ENCODE data around the gene MAT1A. TPM values are rescaled to one million over a fixed set of nuclear protein-coding genes. Genes with fewer than 3 reads are reported as not detected.

Gene MAT1A
- total RNA-seq, 1 experiment from 2014 or later, result not detected

- no peak for DNase-seq
- Histone ChIP-seq H3K9me3 (replicated peaks) (0 out of 2 replicates have a peak, but pooled peaks cover 4% of the 10 kb centered on the region), H3K4me1 (no peaks in the 10 kb centered on the region), H3K4me3 (no peak overlapping the region), H3K36me3 (no peaks in the 10 kb centered on the region), H3K27ac (no peak overlapping the region), H3K27me3 (no peaks in the 10 kb centered on the region)
Observed at GRCh38 chr10:80296942-80297341, 7.5 kb upstream of the MAT1A start.

DNA sequence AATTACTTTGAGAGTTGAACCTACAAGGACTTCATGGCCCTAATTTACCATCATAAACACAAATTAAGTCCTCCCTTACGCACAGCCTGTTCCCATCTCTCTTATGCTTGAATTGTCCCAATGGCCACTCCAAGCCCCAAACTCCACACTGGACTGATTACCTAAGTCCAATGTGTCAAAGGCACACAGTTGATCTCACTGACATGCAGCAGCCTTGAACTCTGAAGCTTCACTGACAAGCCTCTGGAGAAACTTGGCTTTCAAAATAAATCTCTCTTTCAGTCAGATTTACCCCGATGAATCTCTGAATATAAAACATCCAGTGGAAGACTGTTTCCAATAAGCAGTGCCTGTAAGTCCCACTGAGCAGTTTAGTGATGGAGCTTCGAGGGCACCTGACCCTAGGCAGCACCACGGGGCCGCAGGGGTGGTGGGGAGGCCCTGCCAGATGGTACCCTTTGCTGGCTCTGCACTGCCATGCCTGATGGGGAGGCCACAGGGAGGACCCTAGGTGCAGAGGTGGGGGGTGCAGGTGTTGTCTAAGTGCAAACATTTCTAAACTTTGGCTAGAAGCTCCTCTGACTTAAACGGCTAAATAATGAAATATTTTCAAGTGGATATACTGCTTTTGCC, 3.3 kb upstream of the MAT1A start:
- Histone ChIP-seq H3K4me1 (no peaks in the 10 kb centered on the region), H3K36me3 (no peaks in the 10 kb centered on the region), H3K4me3 (no peak overlapping the region), H3K27ac (no peak overlapping the region), H3K27me3 (no peaks in the 10 kb centered on the region; the same call in 1 of the 2 replicates), H3K9me3 (replicated peaks) (no peaks in the 10 kb centered on the region)
- DNase-seq, result no peak

- Histone ChIP-seq H3K27me3 (no peaks in the 10 kb centered on the region; the same call in 1 of the 2 replicates), H3K36me3 (no peaks in the 10 kb centered on the region), H3K27ac (no peak overlapping the region), H3K4me3 (no peak overlapping the region), H3K4me1 (no peaks in the 10 kb centered on the region), H3K9me3 (replicated peaks) (no peaks in the 10 kb centered on the region)
- DNase-seq, result no peak
Observed at GRCh38 chr10:80290474-80291220, 1.2 kb upstream of the MAT1A start.

GRCh38 chr10:80288849-80289248, 609 bp downstream of the MAT1A start:
- Histone ChIP-seq H3K27me3 (no peaks in the 10 kb centered on the region; the same call in 1 of the 2 replicates), H3K27ac (no peak overlapping the region), H3K36me3 (no peaks in the 10 kb centered on the region), H3K9me3 (replicated peaks) (no peaks in the 10 kb centered on the region), H3K4me3 (no peak overlapping the region), H3K4me1 (no peaks in the 10 kb centered on the region)
- DNase-seq, result no peak

DNA sequence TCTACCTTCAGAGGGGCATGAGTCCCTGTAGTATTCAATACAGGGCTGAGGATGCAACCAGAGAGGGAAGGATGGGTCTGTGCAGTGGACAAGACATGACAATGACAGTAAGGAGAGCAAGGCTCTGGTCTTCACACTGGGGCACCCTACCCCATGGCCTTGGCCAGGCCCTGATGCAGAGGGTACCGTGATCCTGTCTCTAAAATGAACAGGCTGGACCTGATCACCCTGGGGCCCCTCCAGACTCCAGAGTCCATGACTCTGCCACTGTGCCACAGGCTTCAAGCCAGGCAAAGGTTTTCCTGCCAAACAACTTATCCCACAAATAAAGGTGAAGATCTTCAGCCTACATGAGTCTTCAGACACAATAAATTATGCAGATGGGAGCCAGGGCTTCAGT, 4.9 kb downstream of the MAT1A start:
- Histone ChIP-seq H3K4me3 (no peak overlapping the region), H3K27me3 (no peaks in the 10 kb centered on the region), H3K27ac (no peak overlapping the region), H3K4me1 (no peaks in the 10 kb centered on the region), H3K36me3 (no peaks in the 10 kb centered on the region), H3K9me3 (replicated peaks) (no peaks in the 10 kb centered on the region)
- no peak for DNase-seq

DNA sequence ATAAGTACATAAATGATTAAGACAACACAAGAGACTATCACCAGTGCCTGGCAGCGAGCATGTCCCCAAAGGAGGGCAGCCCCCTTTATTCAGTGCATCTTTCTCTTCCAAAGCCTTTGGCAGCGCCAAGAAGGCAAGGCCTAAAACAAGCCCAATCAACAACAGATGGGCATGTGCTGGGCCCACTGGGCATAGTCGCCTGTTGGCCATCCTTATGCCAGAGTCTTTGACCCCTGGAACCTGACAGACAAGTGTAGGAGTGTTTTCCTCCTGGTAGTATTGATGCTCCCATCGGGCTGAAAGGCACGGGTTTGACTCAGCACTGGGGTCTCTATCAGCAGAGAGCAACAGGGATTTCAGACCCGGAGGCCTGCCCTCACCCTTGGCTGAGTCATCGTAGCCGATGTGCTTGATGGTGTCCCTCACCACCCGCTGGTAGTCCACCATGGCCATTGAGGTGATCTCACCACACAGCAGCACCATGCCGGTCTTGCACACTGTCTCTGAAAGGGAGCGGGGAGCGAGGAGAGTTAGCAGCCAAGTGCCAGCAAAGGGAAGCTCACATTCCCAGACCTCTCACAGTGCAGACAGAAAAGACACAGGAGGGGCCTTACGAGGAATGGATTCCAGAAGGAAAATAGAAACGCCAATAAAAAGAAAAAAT, 5.8 kb downstream of the MAT1A start:
- no peak for DNase-seq
- Histone ChIP-seq H3K27ac (no peak overlapping the region), H3K4me3 (no peak overlapping the region), H3K4me1 (no peaks in the 10 kb centered on the region), H3K27me3 (no peaks in the 10 kb centered on the region), H3K9me3 (replicated peaks) (no peaks in the 10 kb centered on the region), H3K36me3 (no peaks in the 10 kb centered on the region)

DNA sequence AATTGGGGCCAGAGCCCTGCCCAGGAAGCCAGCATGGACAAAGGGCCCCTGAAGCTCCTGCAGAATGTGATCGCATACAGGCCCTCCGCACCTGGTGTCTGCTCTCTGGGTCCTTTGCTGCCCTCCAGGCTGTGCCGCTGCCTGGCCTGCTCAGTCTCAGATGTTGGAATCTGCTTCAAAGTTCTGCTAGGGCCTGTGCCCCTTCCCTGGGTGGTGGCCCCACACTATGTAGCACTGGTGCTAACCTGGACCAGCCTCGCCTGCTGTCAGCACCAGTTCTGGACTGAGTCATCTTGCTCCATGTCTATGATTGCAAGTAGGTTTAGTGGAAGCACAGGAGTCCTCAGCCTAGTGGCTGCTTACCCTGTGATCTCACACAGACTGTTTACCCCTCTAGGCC, 6.3 kb downstream of the MAT1A start:
- Histone ChIP-seq H3K36me3 (no peaks in the 10 kb centered on the region), H3K9me3 (replicated peaks) (no peaks in the 10 kb centered on the region), H3K27me3 (no peaks in the 10 kb centered on the region), H3K4me3 (no peak overlapping the region), H3K4me1 (no peaks in the 10 kb centered on the region), H3K27ac (no peak overlapping the region)
- DNase-seq, result no peak

- Histone ChIP-seq H3K4me1 (no peaks in the 10 kb centered on the region), H3K27me3 (no peaks in the 10 kb centered on the region), H3K9me3 (replicated peaks) (no peaks in the 10 kb centered on the region), H3K36me3 (no peaks in the 10 kb centered on the region), H3K27ac (no peak overlapping the region), H3K4me3 (no peak overlapping the region)
- DNase-seq, result no peak
Observed at GRCh38 chr10:80281784-80282765, 7.4 kb downstream of the MAT1A start.

DNA sequence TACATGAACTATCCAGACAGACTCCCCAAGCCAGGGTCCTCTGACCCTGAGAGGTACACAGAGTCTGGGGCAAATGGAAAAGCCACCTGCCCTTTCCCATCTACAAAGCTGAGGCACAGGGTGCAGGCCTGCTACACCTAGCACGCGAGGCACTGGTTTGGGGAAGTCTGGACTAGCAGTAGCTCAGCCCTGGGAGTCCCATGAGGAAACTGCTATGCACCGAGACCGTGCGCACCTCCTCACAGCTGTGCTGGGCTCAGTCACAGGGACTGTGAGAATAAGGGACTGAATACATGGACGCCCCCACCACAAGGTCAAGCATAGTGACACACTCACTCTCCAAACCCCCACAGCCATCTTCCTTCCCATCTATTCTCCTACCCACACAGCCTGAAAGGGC, 8.2 kb downstream of the MAT1A start:
- Histone ChIP-seq H3K27ac (no peak overlapping the region), H3K36me3 (no peaks in the 10 kb centered on the region), H3K4me3 (no peak overlapping the region), H3K27me3 (no peaks in the 10 kb centered on the region), H3K9me3 (replicated peaks) (no peaks in the 10 kb centered on the region), H3K4me1 (no peaks in the 10 kb centered on the region)
- DNase-seq, result no peak

DNA sequence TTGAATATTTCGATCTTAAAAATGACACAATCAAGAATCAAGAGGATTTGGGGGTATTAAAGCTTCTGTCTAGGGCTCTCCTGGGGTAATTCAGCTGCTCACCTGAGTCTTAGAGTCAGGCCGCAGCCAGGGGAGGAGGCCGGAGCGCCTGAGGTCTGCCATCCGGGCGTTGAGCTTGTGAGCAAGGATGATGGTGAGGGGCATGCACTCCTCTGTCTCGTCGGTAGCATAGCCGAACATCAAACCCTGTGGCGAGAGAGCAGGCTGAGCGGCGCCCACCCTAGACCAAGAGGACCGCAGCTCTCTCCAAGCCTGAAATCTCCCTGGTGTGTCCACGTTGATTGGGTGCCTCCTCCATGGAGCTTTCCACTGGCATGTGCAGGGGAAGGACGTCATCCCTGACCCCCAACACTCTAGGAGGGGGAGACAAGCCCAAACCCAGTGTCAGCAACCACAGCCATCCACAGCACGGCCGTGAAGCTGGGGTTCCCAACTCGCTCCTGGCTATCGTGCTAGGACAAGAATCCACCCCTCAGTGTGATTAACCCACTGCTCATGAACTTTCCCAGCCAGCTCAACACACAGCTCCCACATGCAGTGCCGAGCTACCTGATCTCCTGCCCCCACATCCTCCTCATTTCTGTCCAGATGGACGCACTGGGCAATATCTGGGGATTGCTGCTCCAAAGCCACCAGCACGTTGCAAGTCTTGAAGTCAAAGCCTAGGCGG, 9.2 kb downstream of the MAT1A start:
- Histone ChIP-seq H3K4me1 (no peaks in the 10 kb centered on the region), H3K27ac (no peak overlapping the region), H3K4me3 (no peak overlapping the region), H3K36me3 (no peaks in the 10 kb centered on the region), H3K27me3 (no peaks in the 10 kb centered on the region), H3K9me3 (replicated peaks) (no peaks in the 10 kb centered on the region)
- no peak for DNase-seq

GRCh38 chr10:80279146-80279545, 10.3 kb downstream of the MAT1A start:
- Histone ChIP-seq H3K36me3 (no peaks in the 10 kb centered on the region), H3K9me3 (replicated peaks) (no peaks in the 10 kb centered on the region), H3K27me3 (no peaks in the 10 kb centered on the region), H3K27ac (no peak overlapping the region), H3K4me3 (no peak overlapping the region), H3K4me1 (no peaks in the 10 kb centered on the region)
- DNase-seq, result no peak

DNA sequence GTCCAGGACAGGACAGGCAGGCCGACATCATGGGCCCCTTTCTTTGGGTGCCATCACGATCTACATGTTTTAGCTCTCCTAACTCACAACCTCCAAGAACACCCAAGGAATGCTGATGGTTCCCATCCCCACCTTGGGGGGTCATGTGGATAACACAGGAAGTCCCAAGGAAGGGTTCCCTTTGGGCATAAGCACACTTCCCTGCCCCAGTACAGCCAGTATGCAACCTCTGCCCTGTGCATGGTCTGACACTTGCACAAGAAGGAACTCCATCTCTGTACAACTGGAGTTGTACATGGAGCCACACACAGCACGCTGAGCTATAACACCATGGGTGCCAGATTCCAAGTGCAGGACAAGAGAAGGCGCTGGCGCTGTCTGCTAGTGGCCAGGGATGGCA, 11.0 kb downstream of the MAT1A start:
- Histone ChIP-seq H3K4me3 (no peak overlapping the region), H3K9me3 (replicated peaks) (no peaks in the 10 kb centered on the region), H3K27ac (no peak overlapping the region), H3K4me1 (no peaks in the 10 kb centered on the region), H3K27me3 (no peaks in the 10 kb centered on the region), H3K36me3 (no peaks in the 10 kb centered on the region)
- DNase-seq, result no peak

DNA sequence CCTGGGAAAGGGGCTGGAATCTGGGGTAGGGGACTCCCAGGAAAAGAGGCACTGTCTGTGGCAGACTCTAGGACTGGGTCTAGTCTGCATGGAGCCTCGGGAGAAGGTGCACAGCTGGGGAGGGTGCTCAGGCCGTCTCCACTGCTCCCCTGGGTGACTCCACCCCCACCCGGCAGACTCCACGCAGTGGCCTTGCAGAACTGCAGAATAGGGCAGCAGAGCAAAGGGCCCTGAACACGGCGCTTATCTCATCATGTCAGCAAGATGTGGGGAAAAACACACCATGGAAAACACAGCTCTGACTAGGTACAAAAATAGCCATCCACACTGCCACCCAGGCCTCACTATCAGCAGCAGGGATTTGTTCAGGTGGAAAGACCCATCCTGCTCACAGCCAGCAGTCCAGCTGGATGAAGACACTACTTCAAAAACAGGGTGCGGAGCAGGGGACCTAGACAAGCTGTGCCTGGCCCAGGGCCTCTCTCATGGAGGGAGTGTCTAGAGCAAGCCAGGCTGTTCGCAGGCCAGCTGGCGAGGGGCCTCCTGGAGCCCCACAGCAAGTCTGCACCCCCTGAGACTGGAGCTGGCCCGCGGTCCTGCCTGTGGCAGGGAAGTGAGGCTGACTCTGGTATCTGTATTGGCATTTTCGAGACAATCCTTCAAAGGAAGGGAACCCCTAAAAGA, 11.7 kb downstream of the MAT1A start:
- no peak for DNase-seq
- Histone ChIP-seq H3K4me1 (no peaks in the 10 kb centered on the region), H3K27me3 (no peaks in the 10 kb centered on the region)

More for the DNA sequence above, 11.7 kb downstream of the MAT1A start:
- no peaks in the 10 kb centered on the region for H3K36me3 ChIP-seq
- H3K9me3 ChIP-seq (replicated peaks), result no peaks in the 10 kb centered on the region
- H3K4me3 ChIP-seq, result no peak overlapping the region
- no peak overlapping the region for H3K27ac ChIP-seq
